ENCODE measurements around the gene PLEKHN1.
"Not testable (repeated sequence)": the region's sequence is repeated elsewhere in the genome, so short reads cannot be mapped to it uniquely, and the experiment has no call there.

Gene PLEKHN1

DNA sequence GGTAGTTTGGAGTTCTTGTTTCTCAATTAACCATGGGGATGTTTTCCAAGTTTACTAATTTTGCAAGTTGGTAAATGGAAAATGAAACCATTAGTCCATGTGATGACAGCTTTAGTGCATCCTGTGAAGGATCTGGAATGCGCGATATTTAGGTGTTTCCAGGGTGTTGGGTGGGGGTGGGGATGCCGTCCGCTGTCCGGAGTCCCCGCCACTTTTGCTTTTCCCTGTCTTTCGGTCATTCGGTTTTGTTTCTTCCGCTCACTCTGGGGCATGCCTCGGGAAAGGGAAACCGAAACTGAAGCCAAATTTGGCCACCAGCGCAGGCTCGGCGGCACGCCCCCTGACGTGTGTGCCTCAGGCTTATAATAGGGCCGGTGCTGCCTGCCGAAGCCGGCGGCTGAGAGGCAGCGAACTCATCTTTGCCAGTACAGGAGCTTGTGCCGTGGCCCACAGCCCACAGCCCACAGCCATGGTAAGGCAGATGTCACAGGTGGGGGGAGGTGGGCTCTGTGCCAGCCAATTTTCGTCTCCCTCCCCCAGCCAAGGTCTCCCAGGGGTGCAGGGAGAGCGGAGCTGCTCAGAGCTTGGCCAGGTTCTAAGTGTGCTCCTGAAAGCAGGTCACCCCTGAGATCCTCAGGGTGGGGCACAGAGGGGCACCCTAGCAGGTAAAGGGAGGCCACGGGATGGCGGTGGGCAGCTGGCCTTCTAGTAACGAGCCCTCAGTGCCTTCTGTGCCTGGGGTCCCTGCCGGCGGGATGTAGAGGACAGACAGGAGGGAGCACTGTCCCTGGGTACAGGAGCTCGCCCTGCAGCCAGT lies 47.0 kb downstream of the PLEKHN1 start, which contains the start of gene ISG15:
Gene ISG15 (plus strand): TSS at position 393 of the 817 bp plus-strand sequence. CDS start 77 bp downstream, at position 470.
- peak; percentile 89 for DNase-seq (ENCODE audit: low spot score)

DNA sequence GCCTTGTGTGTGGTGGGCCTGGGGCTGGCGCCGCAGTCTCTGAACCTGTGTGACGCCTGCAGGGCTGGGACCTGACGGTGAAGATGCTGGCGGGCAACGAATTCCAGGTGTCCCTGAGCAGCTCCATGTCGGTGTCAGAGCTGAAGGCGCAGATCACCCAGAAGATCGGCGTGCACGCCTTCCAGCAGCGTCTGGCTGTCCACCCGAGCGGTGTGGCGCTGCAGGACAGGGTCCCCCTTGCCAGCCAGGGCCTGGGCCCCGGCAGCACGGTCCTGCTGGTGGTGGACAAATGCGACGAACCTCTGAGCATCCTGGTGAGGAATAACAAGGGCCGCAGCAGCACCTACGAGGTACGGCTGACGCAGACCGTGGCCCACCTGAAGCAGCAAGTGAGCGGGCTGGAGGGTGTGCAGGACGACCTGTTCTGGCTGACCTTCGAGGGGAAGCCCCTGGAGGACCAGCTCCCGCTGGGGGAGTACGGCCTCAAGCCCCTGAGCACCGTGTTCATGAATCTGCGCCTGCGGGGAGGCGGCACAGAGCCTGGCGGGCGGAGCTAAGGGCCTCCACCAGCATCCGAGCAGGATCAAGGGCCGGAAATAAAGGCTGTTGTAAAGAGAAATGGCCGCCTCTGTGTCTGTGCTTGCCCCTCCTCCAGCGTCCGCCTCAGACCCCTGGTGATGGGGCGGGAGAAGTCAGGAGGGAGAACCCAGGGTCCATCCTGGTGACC lies 47.8 kb downstream of the PLEKHN1 start:
- DNase-seq (ENCODE audit: low spot score): no peak

DNA sequence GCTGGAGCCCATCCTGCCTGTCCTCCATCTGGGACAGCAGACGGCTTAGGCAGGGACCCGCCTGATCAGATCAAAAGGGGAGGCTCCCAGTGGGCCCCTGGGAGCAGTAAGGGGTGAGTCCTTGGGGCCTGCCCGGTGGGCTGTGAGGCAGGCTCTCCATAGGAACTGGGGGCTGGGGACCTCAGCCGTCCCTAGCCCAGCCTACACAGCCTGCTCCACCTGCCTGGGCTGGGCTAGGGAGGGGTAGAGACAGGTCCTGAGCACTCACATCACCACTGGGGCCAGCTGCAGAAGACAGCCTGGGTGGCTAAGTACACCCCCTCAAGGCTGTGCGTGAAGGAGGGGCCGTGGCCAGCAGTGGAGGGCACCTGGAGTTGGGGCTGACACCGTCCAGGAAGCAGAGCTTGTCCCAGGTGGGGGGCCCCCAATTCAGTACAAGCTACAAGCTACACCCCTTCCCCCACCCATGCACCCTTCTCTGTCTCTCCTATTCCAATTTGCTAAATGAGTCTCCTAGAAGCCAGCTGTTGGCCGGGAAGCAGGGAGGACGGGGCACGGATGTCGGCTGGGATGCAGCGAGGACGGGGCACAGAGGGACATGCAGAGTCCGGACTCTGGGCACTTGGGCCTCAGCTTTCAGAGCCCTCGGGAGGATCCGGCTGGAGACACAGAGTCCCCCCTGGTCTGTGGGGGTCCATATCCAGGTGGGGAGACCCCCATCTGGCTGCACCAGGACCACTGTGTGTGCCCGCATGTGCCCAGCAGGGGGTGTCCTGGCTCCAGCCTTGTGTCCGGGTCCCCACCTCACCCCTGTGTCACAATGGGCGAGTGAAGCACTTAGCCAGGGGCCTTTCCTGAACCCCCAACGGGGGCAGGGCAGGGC lies 48.8 kb downstream of the PLEKHN1 start:
- no peak for DNase-seq (ENCODE audit: low spot score)

DNA sequence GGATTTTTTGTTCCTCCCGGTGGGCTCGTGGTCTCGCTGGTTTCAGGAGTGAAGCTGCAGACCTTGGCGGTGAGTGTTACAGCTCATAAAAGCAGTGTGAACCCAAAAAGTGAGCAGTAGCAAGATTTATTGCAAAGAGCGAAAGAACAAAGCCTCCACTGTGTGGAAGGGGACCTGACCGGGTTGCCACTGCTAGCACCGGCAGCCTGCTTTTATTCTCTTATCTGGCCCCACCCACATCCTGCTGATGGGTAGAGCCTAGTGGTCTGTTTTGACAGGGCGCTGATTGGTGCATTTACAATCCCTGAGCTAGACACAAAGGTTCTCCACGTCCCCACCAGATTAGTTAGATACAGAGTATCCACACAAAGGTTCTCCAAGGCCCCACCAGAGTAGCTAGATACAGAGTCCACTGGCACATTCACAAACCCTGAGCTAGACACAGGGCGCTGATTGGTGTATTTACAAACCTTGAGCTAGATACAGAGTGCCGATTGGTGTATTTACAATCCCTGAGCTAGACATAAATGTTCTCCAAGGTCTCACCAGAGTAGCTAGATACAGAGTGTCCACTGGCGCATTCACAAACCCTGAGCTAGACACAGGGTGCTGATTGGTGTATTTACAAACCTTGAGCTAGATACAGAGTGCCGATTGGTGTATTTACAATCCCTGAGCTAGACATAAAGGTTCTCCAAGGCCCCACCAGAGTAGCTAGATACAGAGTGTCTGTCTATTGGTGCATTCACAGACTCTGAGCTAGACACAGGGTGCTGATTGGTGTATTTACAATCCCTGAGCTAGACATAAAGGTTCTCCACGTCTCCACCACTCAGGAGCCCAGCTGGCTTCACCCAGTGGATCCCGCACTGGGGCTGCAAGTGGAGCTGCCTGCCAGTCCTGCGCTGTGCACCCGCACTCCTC lies 51.4 kb downstream of the PLEKHN1 start:
- not testable (repeated sequence) for DNase-seq (ENCODE audit: low spot score)

DNA sequence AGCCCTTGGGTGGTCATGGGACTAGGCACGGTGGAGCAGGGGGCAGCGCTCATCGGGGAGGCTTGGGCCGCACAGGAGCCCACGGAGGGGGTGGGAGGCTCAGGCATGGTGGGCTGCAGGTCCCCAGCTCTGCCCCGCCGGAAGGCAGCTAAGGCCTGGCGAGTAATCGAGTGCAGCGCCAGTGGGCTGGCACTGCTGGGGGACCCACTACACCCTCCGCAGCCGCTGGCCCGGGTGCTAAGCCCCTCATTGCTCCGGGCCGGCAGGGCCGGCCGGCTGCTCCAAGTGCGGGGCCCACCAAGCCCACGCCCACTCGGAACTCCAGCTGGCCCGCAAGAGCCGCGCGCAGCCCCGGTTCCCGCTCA lies 52.0 kb downstream of the PLEKHN1 start:
- DNase-seq (ENCODE audit: low spot score): not testable (repeated sequence)

DNA sequence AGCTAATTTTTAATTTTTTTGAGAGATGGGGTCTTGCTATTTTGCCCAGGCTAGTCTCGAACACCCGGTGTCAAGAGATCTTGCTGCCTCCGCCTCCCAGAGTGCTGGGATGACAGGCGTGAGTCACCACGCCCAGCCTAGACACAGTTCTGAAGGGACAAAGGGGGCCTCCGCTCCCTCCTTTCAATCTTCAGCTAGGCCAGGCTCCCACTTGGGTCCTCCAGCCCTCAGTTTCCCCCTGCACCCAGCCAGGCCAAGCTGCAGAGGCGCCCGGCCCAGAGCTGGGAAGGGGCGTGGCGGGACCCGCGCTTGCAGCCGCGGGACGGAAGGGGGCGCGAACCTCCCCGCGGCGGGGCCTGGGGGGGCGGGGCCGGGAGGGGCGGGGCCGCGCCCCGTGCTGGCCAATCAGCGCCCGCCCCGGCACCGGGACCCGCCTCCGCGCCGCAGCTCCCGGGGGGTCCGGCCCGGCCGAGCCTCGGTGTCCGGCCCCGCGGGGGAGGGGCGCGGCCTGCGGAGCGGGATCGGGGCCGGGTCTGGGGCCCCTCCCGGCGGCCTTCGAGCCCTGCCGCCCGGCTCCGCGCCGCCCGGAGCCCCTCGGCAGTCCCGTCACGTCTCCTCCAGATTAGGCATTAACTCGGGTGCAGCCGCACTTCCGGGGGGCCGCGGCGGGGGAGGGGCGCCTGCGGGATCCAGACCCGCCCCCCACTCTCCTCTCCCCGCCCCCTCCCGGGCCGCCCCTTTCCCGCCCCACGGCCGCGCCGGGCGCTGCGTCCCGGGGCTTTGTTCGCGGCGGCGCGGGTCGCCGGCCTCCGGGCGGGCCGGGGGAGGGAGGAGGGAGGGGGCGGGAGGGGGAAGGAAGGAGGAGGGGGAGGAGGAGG lies 53.1 kb downstream of the PLEKHN1 start:
- peak; percentile 80 for DNase-seq (ENCODE audit: low spot score)

DNA sequence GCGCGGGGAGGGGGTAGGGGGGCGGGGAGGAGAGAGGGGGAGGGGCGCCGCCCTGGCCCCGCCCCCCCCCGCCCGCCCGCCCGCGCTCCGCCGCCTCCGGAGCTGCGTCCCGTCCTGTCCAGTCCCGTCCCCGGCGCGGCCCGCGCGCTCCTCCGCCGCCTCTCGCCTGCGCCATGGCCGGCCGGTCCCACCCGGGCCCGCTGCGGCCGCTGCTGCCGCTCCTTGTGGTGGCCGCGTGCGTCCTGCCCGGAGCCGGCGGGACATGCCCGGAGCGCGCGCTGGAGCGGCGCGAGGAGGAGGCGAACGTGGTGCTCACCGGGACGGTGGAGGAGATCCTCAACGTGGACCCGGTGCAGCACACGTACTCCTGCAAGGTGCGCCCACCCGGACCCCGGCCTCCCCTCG lies 53.7 kb downstream of the PLEKHN1 start, which contains the start of gene AGRN:
Gene AGRN (plus strand): TSS at position 121 of the 405 bp plus-strand sequence. CDS start 53 bp downstream, at position 174.
- DNase-seq (ENCODE audit: low spot score): peak; percentile 61

DNA sequence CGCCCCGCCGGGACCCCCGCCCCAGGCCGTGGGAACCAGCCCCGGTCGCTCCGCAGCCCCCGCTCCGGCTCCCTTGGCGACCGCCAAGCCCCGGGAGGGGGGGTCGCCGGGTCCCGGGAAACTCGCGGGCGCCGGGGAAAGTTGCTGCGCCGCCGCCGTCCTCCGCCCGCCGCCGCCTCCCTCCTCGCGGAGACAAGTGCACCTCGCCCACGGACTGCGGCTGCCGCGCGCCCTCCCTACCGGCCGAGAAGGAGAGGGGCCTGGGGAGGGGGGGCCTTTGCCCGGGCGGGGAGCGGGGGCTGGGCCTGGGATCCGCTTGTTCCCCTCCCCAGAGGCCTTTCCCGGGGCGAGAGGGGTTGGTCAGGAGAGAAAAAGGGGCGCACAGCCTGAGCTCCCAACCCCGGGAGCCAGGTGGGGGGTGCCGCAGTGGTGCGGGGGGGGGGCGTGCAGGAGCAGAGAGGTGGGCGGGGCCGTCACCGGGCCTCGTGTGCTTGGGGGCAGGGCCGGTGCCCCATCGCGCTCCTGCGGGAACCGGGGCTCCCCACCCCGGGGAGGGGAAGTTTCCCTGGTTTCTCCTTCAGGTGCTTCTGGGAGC lies 54.2 kb downstream of the PLEKHN1 start:
- no peak for DNase-seq (ENCODE audit: low spot score)

DNA sequence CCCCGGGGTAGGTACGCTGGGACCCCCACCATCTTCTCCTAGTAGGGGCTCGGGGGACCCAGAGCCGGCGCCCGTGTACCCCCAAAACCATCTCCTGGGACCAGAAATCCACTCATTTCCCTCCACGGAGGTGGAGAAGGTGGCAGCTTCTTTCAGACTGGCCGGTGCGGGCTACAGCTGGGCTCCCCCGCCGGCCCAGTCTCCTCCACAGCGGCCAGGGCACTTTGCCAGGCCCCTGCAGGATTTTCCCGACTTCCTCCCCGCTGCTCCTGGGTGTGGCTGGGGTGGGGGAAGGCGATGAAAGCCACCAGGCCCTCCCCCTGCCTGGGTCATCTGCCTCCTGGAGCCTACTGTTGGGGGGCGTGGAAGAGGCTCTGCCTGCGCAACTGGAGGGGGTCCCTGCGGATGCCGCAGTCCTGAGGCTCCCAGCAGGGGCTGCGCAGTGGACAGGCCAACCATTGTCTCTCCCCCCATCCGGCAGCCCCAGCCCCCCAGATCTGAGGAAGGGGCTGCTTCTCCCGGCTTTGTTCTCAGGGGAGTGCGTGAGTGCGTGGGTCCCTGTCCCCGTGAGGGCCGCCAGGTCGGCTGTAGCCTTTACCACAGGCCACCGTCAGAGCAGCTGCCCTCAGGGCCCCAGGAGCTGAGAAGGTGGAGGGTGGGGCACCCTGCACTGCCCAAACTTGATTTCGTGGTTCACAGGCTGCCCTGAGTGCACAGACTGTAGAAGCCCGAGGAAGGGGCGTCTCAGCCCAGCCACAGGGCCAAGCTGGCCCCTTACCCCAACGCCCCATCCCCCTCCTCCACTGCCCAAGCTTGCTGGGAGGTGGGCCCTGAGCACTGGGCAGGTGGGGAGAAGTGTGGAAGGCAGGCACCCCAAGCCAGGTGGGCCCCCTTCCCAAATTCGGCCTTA lies 55.0 kb downstream of the PLEKHN1 start:
- DNase-seq (ENCODE audit: low spot score): no peak

DNA sequence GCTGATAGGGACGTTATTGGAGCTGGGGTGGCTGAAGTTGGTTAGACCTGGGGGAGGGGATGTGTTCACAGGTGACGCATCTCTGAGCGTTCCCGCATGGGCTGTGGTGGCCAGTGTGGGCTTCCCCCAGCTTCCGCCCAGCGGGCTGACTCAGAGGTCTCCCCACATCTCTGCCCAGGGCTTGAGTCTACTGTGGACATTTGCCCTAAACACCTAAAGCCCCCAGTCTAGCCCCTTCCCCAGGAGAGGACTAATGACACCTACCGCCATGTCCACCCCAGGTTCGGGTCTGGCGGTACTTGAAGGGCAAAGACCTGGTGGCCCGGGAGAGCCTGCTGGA lies 55.6 kb downstream of the PLEKHN1 start:
- DNase-seq (ENCODE audit: low spot score): no peak

DNA sequence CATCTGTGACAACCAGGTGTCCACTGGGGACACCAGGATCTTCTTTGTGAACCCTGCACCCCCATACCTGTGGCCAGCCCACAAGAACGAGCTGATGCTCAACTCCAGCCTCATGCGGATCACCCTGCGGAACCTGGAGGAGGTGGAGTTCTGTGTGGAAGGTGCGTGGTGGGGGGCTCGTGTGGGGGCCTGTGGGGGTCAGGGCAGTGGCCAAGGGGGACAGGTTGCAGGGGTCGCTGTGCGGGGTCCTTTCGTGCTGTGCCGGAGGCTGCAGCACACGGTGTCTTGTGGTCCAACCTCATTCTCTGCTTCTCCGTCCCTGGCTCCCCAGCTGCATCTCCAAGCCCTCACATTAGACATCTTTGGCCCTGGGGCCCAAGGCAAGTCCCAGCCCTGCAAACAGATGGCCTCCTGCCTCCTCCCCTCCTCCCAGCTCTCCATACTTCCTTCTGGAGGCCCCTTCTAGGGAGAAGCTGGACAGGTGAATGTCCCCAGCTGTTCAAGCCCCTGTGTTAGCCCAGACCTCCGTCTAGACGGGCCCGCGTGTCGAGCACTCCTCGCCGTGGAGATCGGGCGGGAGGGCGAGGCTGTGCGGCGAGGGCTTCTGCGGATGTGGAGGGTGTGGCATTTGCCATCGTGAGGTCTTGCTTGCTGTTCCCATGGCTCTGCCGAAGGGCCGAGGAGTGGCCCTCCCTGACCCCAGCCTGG lies 56.2 kb downstream of the PLEKHN1 start:
- DNase-seq (ENCODE audit: low spot score): no peak

DNA sequence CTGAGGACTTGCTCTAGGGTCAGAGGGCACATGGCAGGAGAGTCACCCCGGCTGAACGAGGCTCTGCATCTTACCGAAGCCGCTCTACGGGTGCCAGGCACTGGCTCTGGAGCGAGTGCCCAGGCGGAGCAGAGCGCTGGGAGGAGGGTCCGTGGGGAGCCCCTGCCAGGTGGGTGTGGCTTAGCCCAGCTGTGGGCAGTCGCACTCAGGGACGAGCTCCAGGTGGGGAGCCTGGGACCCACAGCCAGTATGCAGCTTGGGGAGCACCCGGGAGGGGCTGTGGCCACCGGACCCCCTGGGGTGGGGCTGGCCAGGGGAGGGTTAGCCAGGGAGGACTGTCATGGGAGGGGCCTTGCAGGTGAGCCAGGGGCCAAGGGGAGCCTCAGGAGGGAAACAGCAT lies 57.4 kb downstream of the PLEKHN1 start:
- DNase-seq (ENCODE audit: low spot score): no peak

DNA sequence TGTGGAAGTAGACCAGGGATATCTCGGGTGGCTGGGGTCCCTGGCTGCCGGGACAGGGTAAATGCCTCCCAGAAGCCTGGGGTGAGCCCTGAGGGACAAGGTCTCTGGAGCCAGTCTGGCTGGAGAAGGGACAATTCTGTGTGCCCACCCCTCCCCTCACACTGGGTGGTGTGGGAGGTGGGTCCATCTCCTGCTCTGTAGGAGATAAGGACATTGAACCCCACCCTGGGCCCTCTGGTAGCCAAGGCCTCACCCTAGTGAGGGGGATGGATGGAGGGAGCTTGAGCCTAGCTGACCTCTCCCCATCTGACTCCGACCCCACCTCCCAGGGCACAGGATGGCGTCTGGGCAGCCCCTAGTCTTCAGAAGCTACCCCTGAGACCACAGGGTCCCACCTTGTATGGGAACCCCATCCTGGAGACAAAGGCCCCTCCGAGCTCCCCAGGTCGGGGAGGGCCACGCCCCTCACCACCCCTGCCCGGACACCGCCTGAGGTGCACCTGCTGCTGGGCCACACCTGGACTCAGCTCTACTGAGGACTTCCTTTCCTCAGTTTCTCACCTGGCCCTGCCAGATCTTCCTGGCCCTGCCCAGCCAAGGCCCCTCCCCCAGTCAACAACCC lies 58.0 kb downstream of the PLEKHN1 start:
- DNase-seq (ENCODE audit: low spot score): no peak

DNA sequence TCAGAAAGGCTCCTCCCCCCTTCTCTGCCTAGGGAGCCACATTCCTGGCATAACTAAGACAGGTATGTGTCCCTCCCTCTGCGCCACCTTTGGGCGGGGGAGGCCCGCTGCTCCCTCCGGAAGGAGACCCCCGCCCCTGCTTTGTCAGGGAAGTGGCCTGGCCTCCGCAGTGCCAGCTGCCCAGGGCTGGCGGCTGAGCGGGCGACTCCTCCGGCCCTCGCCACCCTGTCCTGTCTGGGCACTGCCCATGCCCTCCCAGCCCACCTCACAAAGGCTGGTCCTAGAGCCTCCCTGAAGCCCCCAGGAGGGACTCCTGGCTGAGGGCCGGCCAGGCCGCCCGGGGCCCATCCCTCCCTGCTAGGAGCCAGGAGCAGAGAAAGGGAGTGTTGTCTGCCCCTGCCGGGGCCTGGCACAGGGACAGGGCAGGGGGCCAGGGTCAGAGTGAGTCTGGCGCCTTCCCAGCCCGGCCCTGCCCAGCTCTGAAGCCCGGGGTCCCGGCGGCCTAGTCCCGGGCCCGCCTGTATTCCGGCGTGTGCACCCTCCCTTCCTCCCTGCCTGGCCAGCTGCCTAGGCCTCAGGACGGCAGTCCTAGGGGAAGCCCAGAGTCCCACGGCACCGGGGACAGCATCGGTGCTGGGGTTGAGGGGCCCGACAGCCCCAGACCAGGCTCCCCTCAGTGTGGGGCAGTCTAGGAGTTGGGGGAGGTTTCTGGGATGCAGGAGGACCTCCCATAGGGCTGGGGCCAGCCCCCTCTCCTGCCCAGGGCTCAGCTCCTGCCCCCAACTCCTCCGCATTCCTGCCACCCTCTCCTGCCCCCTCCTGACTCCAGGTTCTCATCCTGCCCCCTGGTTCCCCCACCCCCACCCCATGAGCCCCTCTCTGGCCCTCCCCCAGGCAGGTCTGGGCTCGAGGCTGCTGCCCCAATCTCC lies 58.8 kb downstream of the PLEKHN1 start:
- no peak for DNase-seq (ENCODE audit: low spot score)

Data from Ammon's horn (tissue), 1 donor.